IMR-90 (cell line): ENCODE measurements around the gene USP4. TPM values are rescaled to one million over a fixed set of nuclear protein-coding genes. Genes with fewer than 3 reads are reported as not detected.

Experiments used
- ATAC-seq: fragments of 200-7000 bp; cut with Tn5 transposase; 2 replicates; pipeline ENCODE4 v1.9.1; 2020; ENCODE audit warnings: low read depth, mild to moderate bottlenecking, moderate library complexity
- BruUV-seq: library from RNA; stranded (reverse); fragments of 400-500 nt; replicated peaks from 2 replicates; lab custom pipeline; 2021; lab: Mats Ljungman, UMichigan
- CTCF ChIA-PET: fragments of 300-600 bp; formaldehyde crosslinking; extraction: SDS; loops from one replicate; lab custom pipeline; 2021; ENCODE audit warnings: antibody characterized with exemption; lab: Yijun Ruan, JAX
- POLR2A ChIA-PET: fragments of 300-600 bp; sonication (Branson Sonifier 250); formaldehyde crosslinking; loops from one replicate; lab custom pipeline; 2022; ENCODE audit warnings: antibody characterized with exemption; ENCODE audit not compliant: unreplicated experiment; lab: Charles Lee
- DNase-seq: peaks from one replicate; pipeline ENCODE4 v3.0.0; 2013
- H2AFZ ChIP-seq: replicated peaks from 2 replicates; pipeline ENCODE3; 2013; ENCODE audit warnings: low read length, mild to moderate bottlenecking; ENCODE audit not compliant: poor library complexity
- H2AK5ac ChIP-seq: 2 replicates; pipeline ENCODE4 v1.6.1; 2013; ENCODE audit warnings: low read depth, low read length, inconsistent platforms
- H2AK9ac ChIP-seq: replicated peaks from 2 replicates; pipeline ENCODE3; 2013; ENCODE audit warnings: mild to moderate bottlenecking, low read depth, low read length, moderate library complexity; ENCODE audit not compliant: poor library complexity
- H2BK120ac ChIP-seq: 2 replicates; pipeline ENCODE4 v1.6.1; 2013; ENCODE audit warnings: low read depth, low read length, inconsistent platforms
- H2BK15ac ChIP-seq: 3 replicates; pipeline ENCODE4 v1.6.1; 2013; ENCODE audit warnings: low read depth, low read length, inconsistent platforms
- H2BK20ac ChIP-seq: 2 replicates; pipeline ENCODE4 v1.6.1; 2013; ENCODE audit warnings: low read depth, mild to moderate bottlenecking, inconsistent platforms, low read length, moderate library complexity
- H2BK5ac ChIP-seq: 2 replicates; pipeline ENCODE4 v1.6.1; 2013; ENCODE audit warnings: mild to moderate bottlenecking, low read depth, low read length, inconsistent platforms; ENCODE audit not compliant: poor library complexity, severe bottlenecking
- H3K14ac ChIP-seq: replicated peaks from 2 replicates; pipeline ENCODE4 v1.6.1; 2013; ENCODE audit warnings: low read depth, low read length, inconsistent platforms
- H3K18ac ChIP-seq: 2 replicates; pipeline ENCODE4 v1.6.1; 2013; ENCODE audit warnings: low read depth, low read length, control low read depth
- H3K23ac ChIP-seq: 2 replicates; pipeline ENCODE4 v1.6.1; 2013; ENCODE audit warnings: low read depth, low read length, inconsistent platforms
- H3K27ac ChIP-seq: 2 replicates; pipeline ENCODE4 v1.5.1; 2013; ENCODE audit warnings: mild to moderate bottlenecking, control low read depth, low read length; ENCODE audit not compliant: insufficient read depth
- H3K27me3 ChIP-seq: 2 replicates; pipeline ENCODE4 v1.6.1; 2013; ENCODE audit warnings: low read length; ENCODE audit not compliant: control insufficient read depth, insufficient read depth
- H3K36me3 ChIP-seq: 2 replicates; pipeline ENCODE4 v1.6.1; 2013; ENCODE audit warnings: low read length, mixed read lengths; ENCODE audit not compliant: control insufficient read depth, insufficient read depth
- H3K4ac ChIP-seq: 2 replicates; pipeline ENCODE4 v1.6.1; 2013; ENCODE audit warnings: low read depth, low read length, inconsistent platforms
- H3K4me1 ChIP-seq: 2 replicates; pipeline ENCODE4 v1.6.1; 2013; ENCODE audit warnings: low read length, mixed read lengths; ENCODE audit not compliant: control insufficient read depth, insufficient read depth
- H3K4me2 ChIP-seq: 2 replicates; pipeline ENCODE4 v1.6.1; 2013; ENCODE audit warnings: low read depth, mild to moderate bottlenecking, control low read depth, low read length, moderate library complexity
- H3K4me3 ChIP-seq: 2 replicates; pipeline ENCODE4 v1.5.1; 2013; ENCODE audit warnings: low read depth, mild to moderate bottlenecking, control low read depth, low read length, moderate library complexity; ENCODE audit not compliant: insufficient read depth
- H3K56ac ChIP-seq: 2 replicates; pipeline ENCODE4 v1.6.1; 2013; ENCODE audit warnings: low read length, inconsistent platforms; ENCODE audit not compliant: insufficient read depth; ENCODE audit errors: extremely low read depth
- H3K79me1 ChIP-seq, 2 experiments: 2 replicates each; pipeline ENCODE4 v1.6.1; 2013; ENCODE audit warnings: low read length in 2 of 2, inconsistent platforms in 1 of 2, low read depth in 1 of 2
- H3K9ac ChIP-seq: 2 replicates; pipeline ENCODE4 v1.6.1; 2013; ENCODE audit warnings: low read depth, low read length, control low read depth
- H3K9me1 ChIP-seq: 2 replicates; pipeline ENCODE4 v1.6.1; 2013; ENCODE audit warnings: low read length, inconsistent platforms; ENCODE audit not compliant: insufficient read depth
- H3K9me3 ChIP-seq: 2 replicates; pipeline ENCODE4 v1.6.1; 2013; ENCODE audit warnings: low read length; ENCODE audit not compliant: control insufficient read depth, insufficient read depth
- H4K20me1 ChIP-seq: 2 replicates; pipeline ENCODE4 v1.6.1; 2013; ENCODE audit warnings: low read length, inconsistent platforms; ENCODE audit not compliant: insufficient read depth
- H4K5ac ChIP-seq: 2 replicates; pipeline ENCODE4 v1.6.1; 2013; ENCODE audit warnings: mild to moderate bottlenecking, low read depth, low read length, control low read depth
- H4K8ac ChIP-seq, 2 experiments: 2 replicates each; pipeline ENCODE4 v1.6.1; 2013; ENCODE audit warnings: low read depth in 2 of 2, low read length in 2 of 2, control low read depth in 1 of 2, inconsistent platforms in 1 of 2
- H4K91ac ChIP-seq: 2 replicates; pipeline ENCODE4 v1.6.1; 2013; ENCODE audit warnings: low read depth, low read length, inconsistent platforms; ENCODE audit not compliant: insufficient read depth
- BHLHE40 ChIP-seq: fragments of 150-350 bp; IDR thresholded peaks from 2 replicates; pipeline ENCODE4 v1.6.1; 2016; ENCODE audit warnings: mild to moderate bottlenecking, low read depth, low read length
- CEBPB ChIP-seq: IDR thresholded peaks from 2 replicates; pipeline ENCODE4 v1.6.1; 2012; ENCODE audit warnings: low read depth, low read length, improper control_type of control experiment
- CHD1 ChIP-seq: IDR thresholded peaks from 2 replicates; pipeline ENCODE4 v1.6.1; 2012; ENCODE audit warnings: low read depth, low read length, improper control_type of control experiment
- ELK1 ChIP-seq: fragments of 150-350 bp; IDR thresholded peaks from 2 replicates; pipeline ENCODE4 v1.6.1; 2016; ENCODE audit warnings: low read depth, mild to moderate bottlenecking, low read length, moderate library complexity, borderline replicate concordance
- FOS ChIP-seq: fragments of 150-350 bp; IDR thresholded peaks from 2 replicates; pipeline ENCODE4 v1.6.1; 2016; ENCODE audit warnings: low read depth, low read length
- MAFK ChIP-seq: IDR thresholded peaks from 2 replicates; pipeline ENCODE4 v1.6.1; 2012; ENCODE audit warnings: low read depth, low read length, improper control_type of control experiment
- MAZ ChIP-seq: IDR thresholded peaks from 2 replicates; pipeline ENCODE4 v1.6.1; 2012; ENCODE audit warnings: low read depth, mild to moderate bottlenecking, low read length, improper control_type of control experiment, moderate library complexity, borderline replicate concordance
- MXI1 ChIP-seq: IDR thresholded peaks from 2 replicates; pipeline ENCODE4 v1.6.1; 2012; ENCODE audit warnings: low read depth, mild to moderate bottlenecking, low read length, moderate library complexity, borderline replicate concordance
- NFE2L2 ChIP-seq: fragments of 150-350 bp; IDR thresholded peaks from 2 replicates; pipeline ENCODE4 v1.6.1; 2016; ENCODE audit warnings: low read depth, mild to moderate bottlenecking, low read length
- POLR2A ChIP-seq: IDR thresholded peaks from 2 replicates; pipeline ENCODE4 v1.6.1; 2012; ENCODE audit warnings: mild to moderate bottlenecking, low read depth, low read length
- RAD21 ChIP-seq: IDR thresholded peaks from 2 replicates; pipeline ENCODE4 v1.6.1; 2012; ENCODE audit warnings: low read length, improper control_type of control experiment
- RCOR1 ChIP-seq: IDR thresholded peaks from 2 replicates; pipeline ENCODE4 v1.6.1; 2012; ENCODE audit warnings: mild to moderate bottlenecking, low read length, improper control_type of control experiment; ENCODE audit not compliant: insufficient replicate concordance
- RFX5 ChIP-seq: IDR thresholded peaks from 2 replicates; pipeline ENCODE4 v1.8.0; 2012; ENCODE audit warnings: low read depth, mild to moderate bottlenecking, low read length, moderate library complexity
- SMC3 ChIP-seq: fragments of 150-350 bp; IDR thresholded peaks from 2 replicates; pipeline ENCODE4 v1.6.1; 2016; ENCODE audit warnings: low read depth, mild to moderate bottlenecking, antibody characterized with exemption, low read length, moderate library complexity
- USF2 ChIP-seq: fragments of 150-350 bp; IDR thresholded peaks from 2 replicates; pipeline ENCODE4 v1.6.1; 2017; ENCODE audit warnings: mild to moderate bottlenecking, antibody characterized with exemption, low read length, low read depth
- WGBS, 2 experiments: methylation state at CpG; one replicate each; pipeline versions ENCODE4 v1.1.5 to v1.1.7; 2013; ENCODE audit warnings: missing lambda C conversion rate in 2 of 2; ENCODE audit not compliant: insufficient read length in 1 of 2; ENCODE audit errors: extremely low coverage in 2 of 2; 5-methylcytosine and 5-hydroxymethylcytosine counted together
- dilution Hi-C: fragments of 300-500 bp; cut with HindIII; formaldehyde crosslinking; loops from one replicate; pipeline ENCODE4 v1.14.3; 2018; ENCODE audit warnings: low sequenced_read_pairs; ENCODE audit not compliant: unreplicated experiment
- in situ Hi-C: fragments of 300-500 bp; cut with MboI; formaldehyde crosslinking; loops from 3 replicates; pipeline ENCODE4 v1.14.3; 2019; ENCODE audit warnings: low sequenced_read_pairs, inconsistent platforms, mixed read lengths
- intact Hi-C: fragments of 100-400 bp; cut with micrococcal nuclease; formaldehyde crosslinking; loops from 2 replicates; pipeline ENCODE4 v1.10.0; 2022
- polyA plus RNA-seq, 3 experiments: library from polyadenylated mRNA; depleted of rRNA; stranded (reverse); fragments of >200 nt; gene quantifications; 2 replicates each; pipeline ENCODE4 v1.2.3, GENCODE V29; 2012; ENCODE audit warnings: low replicate concordance in 1 of 3
- total RNA-seq: library from RNA; depleted of rRNA; stranded (reverse); fragments of >200 nt; gene quantifications from 2 replicates; pipeline ENCODE4 v1.2.3, GENCODE V29; 2012
- TF ChIP-seq, protein P1 (sequence below): conservative IDR thresholded peaks from 2 replicates; pipeline ENCODE4 v1.5.1; 2012; ENCODE audit warnings: mild to moderate bottlenecking, low read depth, low read length, improper control_type of control experiment

The USP4 gene
- total and polyA plus RNA-seq, 2 of the 4 experiments (the other 2 are of a cell fraction): 29.9 to 42.3 TPM

DNA sequence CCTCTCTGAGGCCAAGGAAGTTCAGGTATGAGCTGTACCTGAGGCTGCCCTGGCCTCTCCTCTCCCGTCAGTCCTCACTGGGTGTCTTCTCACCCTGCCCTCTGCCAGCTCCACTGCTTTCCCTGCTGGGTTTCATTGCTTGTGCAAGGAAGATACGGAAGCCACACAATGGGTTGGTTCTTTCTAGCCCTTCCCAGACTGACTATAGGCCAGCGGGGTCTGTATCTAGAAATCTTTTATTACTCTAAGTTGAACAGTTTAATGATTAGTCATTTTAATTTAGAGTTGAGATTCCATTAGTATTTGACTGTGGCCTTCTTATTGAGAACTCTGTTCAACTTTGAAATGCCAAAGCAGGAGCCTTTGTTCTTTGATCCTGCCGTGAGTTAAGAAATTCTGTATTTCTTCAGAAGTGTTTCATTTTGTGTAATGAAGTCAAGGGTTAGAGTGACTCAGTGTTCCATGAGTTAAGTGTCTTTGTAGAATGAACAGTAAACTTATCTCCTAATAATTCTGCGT lies 79.0 kb downstream of the USP4 start:
- no peaks in the 10 kb centered on the region for H3K9me1 ChIP-seq
- no peak overlapping the region for H3K56ac ChIP-seq
- no peak overlapping the region for H2BK15ac ChIP-seq
- H4K8ac ChIP-seq: no peak overlapping the region
- no TSS peak for BruUV-seq
- no peaks in the 10 kb centered on the region for H3K79me1 ChIP-seq
- ATAC-seq (no peak), DNase-seq (no peak)
- no peak overlapping the region for H2BK5ac ChIP-seq
- H3K27me3 ChIP-seq: no peaks in the 10 kb centered on the region
- no peak overlapping the region for H3K23ac ChIP-seq
- TF ChIP-seq RAD21 (no peak), MAFK (no peak), NFE2L2 (no peak), USF2 (no peak), FOS (no peak), BHLHE40 (no peak), POLR2A (no peak), SMC3 (no peak), MXI1 (no peak), RCOR1 (no peak), CEBPB (no peak), MAZ (no peak), ELK1 (no peak), CHD1 (no peak), RFX5 (no peak)
- TF ChIP-seq, protein P1, sequence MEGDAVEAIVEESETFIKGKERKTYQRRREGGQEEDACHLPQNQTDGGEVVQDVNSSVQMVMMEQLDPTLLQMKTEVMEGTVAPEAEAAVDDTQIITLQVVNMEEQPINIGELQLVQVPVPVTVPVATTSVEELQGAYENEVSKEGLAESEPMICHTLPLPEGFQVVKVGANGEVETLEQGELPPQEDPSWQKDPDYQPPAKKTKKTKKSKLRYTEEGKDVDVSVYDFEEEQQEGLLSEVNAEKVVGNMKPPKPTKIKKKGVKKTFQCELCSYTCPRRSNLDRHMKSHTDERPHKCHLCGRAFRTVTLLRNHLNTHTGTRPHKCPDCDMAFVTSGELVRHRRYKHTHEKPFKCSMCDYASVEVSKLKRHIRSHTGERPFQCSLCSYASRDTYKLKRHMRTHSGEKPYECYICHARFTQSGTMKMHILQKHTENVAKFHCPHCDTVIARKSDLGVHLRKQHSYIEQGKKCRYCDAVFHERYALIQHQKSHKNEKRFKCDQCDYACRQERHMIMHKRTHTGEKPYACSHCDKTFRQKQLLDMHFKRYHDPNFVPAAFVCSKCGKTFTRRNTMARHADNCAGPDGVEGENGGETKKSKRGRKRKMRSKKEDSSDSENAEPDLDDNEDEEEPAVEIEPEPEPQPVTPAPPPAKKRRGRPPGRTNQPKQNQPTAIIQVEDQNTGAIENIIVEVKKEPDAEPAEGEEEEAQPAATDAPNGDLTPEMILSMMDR: no peak
- no peaks in the 10 kb centered on the region; the same call in 1 of the 2 replicates for H3K4me1 ChIP-seq
- no peaks in the 10 kb centered on the region for H3K36me3 ChIP-seq
- no peaks in the 10 kb centered on the region for H3K9me3 ChIP-seq
- no peak overlapping the region for H2AK9ac ChIP-seq
- H3K18ac ChIP-seq: no peak overlapping the region
- POLR2A ChIA-PET: no interaction called here
- no peak overlapping the region for H4K5ac ChIP-seq
- no peak overlapping the region for H3K9ac ChIP-seq
- in situ Hi-C loops: no loop called here
- dilution Hi-C loops: no loop called here
- no peak overlapping the region for H2AK5ac ChIP-seq
- no peak overlapping the region for H2AFZ ChIP-seq
- no peak overlapping the region for H3K4me3 ChIP-seq
- H3K4me2 ChIP-seq: no peak overlapping the region
- H2BK120ac ChIP-seq: no peak overlapping the region
- no peak overlapping the region for H3K14ac ChIP-seq
- CTCF ChIA-PET: no interaction called here
- no peak overlapping the region for H3K4ac ChIP-seq
- H2BK20ac ChIP-seq: no peak overlapping the region
- no peaks in the 10 kb centered on the region for H4K20me1 ChIP-seq
- WGBS, 2 experiments: no CpG with 5 or more reads among the region's 5 CpGs
- H4K91ac ChIP-seq: no peak overlapping the region
- intact Hi-C loops: no loop called here
- H3K27ac ChIP-seq: no peak overlapping the region
